Measurements from ENCODE around the gene FHAD1. TPM values are rescaled to one million over a fixed set of nuclear protein-coding genes. Genes with fewer than 3 reads are reported as not detected.

The FHAD1 gene
- polyA plus RNA-seq, 1 of the 3 experiments (the other 2 are of a cell fraction): 0.48 TPM

GRCh38 chr1:15312626-15313411, 65.8 kb downstream of the FHAD1 start (continued):
- TF ChIP-seq EP300 (IDR thresholded peaks at IDR 0.05; ENCODE audit: borderline replicate concordance in 1 of 2, low read depth in 1 of 2, low read length in 1 of 2) (no peak), MEF2A (IDR thresholded peaks at IDR 0.05; ENCODE audit: borderline replicate concordance, low read depth) (no peak), FOXJ3 (CRISPR knock-in tag; IDR thresholded peaks at IDR 0.05) (no peak), EZH2phosphoT487 (IDR thresholded peaks at IDR 0.05; ENCODE audit: borderline replicate concordance, low read depth) (no peak), CHD2 (IDR thresholded peaks at IDR 0.05; ENCODE audit: low read length, partially characterized antibody) (no peak), RFX5 (IDR thresholded peaks at IDR 0.05; ENCODE audit: low read length) (no peak)

GRCh38 chr1:15314328-15315281, 67.6 kb downstream of the FHAD1 start:
- peaks cover 2% of the 10 kb centered on the region; the same call in 1 of the 2 replicates for H3K9me3 ChIP-seq
- DNase-seq: no peak
- no peaks in the 10 kb centered on the region for H3K4me1 ChIP-seq (ENCODE audit: control insufficient read depth in 1 of 2, insufficient read depth in 2 of 2, low read depth in 1 of 2, low read length in 1 of 2)
- TF ChIP-seq EP300 (IDR thresholded peaks at IDR 0.05; ENCODE audit: borderline replicate concordance in 1 of 2, low read depth in 1 of 2, low read length in 1 of 2) (no peak), REST (IDR thresholded peaks at IDR 0.05; ENCODE audit: low read depth, low read length) (no peak), RCOR1 (IDR thresholded peaks at IDR 0.05; ENCODE audit: low read length) (no peak), YY1 (IDR thresholded peaks at IDR 0.05; ENCODE audit: low read depth) (no peak), MXI1 (IDR thresholded peaks at IDR 0.05; ENCODE audit: low read depth, low read length) (no peak), NFIC (IDR thresholded peaks at IDR 0.05; ENCODE audit: borderline replicate concordance) (no peak), SMC3 (IDR thresholded peaks at IDR 0.05; ENCODE audit: low read depth, low read length) (no peak)
- no peak overlapping the region for H3K4me3 ChIP-seq (ENCODE audit: low read depth in 2 of 2, low read length in 1 of 2)
- 89% methylated on average over 24 of the region's 26 CpGs for WGBS (ENCODE audit: low lambda C conversion rate)
- no peak overlapping the region for H3K4me2 ChIP-seq
- H3K9ac ChIP-seq: no peak overlapping the region
- POLR2A ChIA-PET: no interaction called here
- no peaks in the 10 kb centered on the region for H3F3A ChIP-seq (replicated peaks; ENCODE audit: insufficient read depth)
- H4K20me1 ChIP-seq (ENCODE audit: insufficient read depth): no peaks in the 10 kb centered on the region
- H3K27ac ChIP-seq (ENCODE audit: low read depth in 2 of 2, low read length in 1 of 2): no peak overlapping the region
- CTCF ChIA-PET: interaction anchor here (0.6 to 11.4 kb wide), 6 partner anchors 9 to 186 kb away, joined by 3 to 311 read pairs (median 10); no protein-coding TSS in a partner anchor
- no peaks in the 10 kb centered on the region for H3K36me3 ChIP-seq (replicated peaks in 1 of 2; ENCODE audit: control insufficient read depth in 1 of 2, insufficient read depth in 2 of 2, low read length in 1 of 2)
- H2AFZ ChIP-seq (ENCODE audit: low read depth): no peak overlapping the region
- H3K9me2 ChIP-seq: no peaks in the 10 kb centered on the region
- no peaks in the 10 kb centered on the region for H3K27me3 ChIP-seq (ENCODE audit: insufficient read depth)
- no peaks in the 10 kb centered on the region for H3K79me2 ChIP-seq (ENCODE audit: insufficient read depth)

Measured in SK-N-SH (cell line).